Embryonic facial prominence (tissue), 1 donor: ENCODE data around the gene NPIPB2.
"Not testable (repeated sequence)": the region's sequence is repeated elsewhere in the genome, so short reads cannot be mapped to it uniquely, and the experiment has no call there.

Source experiments
- DNase-seq: peaks from one replicate; pipeline ENCODE4 v3.0.0-alpha.2; 2016; ENCODE audit errors: extremely low spot score

Gene NPIPB2

DNA sequence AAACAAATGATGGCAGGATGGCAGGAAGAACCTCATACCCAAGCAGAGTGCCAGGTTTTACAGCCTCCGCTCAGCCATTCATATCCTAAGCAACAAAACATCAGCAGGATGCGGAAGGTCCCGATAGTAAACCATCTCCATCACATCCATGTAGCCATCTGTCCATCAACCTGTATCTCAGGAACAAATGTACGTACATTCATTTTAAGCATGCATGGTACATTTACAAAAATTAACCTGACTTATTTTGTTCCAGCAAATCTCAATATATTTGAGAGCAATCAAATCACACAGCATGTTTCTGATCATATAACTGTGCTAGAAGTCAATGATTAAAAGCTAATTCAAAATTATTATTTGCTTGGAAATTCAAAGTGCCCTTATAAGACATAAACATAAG, at the start of gene NPIPB2:
TSS of gene NPIPB2 (minus strand) at position 101 of the 400 bp plus-strand sequence. CDS start at position 101, 0 bp downstream.
- DNase-seq = not testable (repeated sequence)

DNA sequence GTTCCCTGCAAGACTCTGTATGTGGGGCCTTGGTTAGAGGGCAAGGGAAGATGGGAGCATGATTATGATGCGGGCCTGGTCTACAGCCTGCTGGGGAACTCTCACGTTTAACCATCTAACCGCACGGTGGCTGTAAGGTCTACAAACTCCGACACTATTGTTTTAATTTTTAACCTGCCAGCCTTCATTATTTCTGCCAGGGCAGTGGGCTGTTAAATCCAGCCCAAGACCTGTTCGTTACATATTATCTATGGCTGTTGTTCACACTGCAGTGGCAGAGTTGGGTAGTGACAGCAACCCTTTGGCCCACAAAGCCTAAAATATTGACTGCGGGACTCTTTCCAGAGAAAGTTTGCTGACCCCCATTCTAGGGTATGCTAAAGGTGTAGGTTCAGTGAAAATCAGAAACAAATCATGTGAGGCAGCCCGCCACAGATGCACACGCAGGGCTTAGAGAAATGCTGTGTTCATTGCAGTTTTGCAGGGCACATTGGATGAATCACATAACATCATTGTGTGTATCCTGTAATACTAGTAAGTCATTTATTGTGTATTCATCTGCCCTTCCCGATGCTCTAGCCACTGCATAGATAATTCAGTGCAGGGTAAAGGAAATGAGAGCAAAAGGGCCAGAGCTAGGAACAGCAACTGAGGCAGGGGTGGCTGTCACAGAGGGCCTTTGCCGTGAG, 49.0 kb upstream of the NPIPB2 start:
- no peak for DNase-seq

DNA sequence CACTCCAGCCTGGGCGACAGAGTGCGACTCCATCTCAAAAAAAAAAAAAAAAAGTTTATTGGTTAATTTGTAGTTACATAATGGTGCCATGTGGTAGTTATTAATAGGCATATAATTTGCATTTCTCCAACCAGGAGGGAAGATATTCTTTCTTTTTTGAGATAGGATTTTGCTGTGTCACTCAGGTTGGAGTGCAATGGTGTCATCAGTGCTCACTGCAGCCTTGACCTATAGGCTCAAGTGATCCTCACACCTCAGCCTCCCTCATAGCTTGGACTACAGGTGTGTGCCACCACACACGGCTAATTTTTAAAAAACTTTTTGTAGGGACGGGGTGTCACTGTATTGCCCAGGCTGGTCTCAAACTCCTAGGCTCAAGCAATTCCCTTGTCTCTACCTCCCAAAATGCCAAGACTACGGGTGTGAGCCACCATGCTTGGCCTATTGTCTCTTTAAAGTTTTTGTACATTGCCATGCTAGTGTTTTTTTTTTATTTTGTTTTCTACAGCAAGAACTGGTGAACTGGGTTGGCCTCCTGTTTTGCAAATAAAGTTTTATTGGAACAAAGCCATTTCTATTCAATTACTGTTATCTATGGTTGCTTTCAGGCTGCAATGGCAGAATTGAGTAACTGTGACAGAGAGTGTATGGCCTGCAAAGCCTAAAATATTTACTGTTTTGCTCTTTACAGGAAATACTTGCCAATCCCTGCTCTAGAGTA, 46.6 kb upstream of the NPIPB2 start:
- no peak for DNase-seq

DNA sequence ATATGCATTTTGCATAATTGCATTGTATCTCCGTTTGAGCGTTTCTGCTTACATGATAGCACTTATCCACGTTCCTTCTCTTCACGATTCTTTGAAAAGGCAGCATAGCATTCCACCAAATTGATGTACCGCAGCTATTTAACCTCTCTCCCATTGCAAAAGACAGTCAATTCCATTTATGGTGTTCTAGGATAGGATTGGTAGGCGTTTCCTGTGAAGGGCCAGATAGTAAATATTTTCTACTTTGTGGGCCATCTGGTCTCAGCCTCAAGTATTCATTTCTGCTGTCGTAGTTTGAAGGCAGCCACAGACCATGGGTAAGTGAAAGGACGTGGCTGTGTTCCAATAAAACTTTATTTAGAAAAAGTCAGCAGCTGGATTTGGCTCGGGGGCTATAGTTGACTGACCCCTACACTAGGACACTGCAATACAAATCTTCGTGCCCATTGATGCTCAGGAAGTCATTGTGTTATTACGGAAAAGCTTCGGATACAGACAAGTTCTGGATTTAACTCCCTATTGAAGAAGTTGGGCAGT, 44.7 kb upstream of the NPIPB2 start:
- DNase-seq = no peak

DNA sequence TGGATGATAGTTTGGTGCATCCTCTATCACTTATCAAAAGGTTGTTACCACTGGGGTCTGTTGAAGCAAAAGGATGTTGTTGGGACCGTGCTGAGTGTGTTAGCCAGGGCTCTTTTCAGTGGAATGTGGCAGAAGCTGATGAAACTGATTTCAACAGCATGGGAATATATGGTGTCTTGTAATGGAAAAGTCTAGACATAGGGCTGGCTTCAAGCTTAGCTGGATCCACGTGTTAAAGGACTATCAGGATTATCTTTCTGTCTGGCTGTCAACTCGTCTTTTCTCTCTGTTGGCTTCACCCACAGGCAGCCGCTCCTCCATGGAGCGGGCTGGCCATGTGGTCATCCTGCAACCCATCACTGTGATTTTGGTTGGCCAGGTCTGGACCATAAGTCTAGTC, 43.4 kb upstream of the NPIPB2 start:
- DNase-seq = no peak

DNA sequence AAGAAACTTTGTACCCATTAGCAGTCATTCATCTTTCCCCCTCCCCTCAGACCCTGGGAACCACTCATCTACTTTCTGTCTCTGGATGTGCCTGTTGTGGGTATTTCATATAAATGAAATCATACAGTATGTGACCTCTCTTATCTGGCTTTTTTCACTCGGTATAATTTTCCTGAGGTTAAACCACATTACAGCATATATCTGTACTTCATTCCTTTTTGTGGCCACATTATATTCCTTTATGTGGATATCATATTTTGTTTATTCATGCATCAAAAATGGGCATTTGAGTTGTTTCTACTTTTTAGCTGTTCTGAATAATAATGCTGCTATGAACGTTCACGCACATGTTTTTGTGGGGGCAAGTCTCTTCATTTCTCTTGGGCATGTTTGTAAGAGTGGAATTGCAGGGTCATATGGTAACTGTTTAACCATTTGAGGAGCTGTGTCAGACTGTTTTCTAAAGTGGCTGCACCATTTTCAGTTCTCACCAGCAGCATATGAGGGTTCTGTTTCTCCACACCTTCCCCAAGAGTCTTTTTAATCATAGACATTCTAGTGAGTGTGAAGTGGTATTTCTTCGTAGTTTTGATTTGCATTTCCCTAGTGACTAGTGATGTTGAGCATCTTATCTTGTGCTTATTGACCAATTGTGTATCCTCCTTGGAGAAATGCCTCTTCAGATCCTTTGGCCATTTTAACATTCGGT, 38.4 kb upstream of the NPIPB2 start:
- no peak for DNase-seq

DNA sequence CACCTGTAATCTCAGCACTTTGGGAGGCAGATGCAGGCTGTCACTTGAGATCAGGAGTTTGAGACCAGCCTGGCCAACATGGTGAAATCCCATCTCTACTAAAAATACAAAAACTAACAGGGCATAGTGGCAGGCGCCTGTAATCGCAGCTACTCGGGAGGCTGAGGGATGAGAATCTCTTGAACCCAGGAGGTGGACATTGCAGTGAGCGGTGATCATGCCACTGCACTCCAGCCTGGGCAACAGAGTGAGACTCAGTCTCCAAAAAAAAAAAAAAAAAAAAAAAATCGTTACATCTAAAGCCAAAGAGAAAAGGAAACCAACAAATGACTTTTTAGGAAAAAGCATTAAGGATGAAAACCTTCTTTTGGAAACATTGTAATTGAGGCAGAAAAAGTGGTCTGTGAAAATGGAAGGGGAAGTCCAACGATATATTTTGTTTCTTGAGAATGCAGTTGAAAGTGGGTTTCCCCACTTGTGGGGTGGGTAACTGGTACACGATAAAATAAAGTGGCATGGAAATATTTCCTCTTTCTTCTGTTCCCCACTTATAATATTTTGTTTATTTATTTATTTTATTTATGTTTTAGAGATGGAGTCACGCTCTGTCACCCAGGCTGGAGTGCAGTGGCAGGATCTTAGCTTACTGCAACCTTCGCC, 37.3 kb upstream of the NPIPB2 start:
- no peak for DNase-seq

DNA sequence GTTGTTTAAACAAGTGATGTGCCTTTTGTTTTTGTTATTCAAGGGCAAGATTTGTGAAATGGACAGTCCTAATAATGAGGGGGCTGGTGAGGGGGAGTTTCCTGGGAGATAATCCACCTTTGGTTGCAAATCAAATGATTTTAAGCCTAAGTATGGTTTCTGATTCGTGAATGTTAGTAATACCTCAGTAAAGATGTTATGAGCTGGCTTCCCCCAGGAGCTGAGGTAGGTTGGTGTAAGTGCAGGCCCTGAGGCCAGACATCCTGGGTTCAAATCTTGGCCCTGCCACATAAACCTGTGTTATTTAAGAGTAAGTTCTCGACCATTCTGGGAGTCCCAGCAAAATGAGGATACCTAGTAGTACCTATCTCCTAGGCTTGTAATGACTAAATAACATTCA, 36.2 kb upstream of the NPIPB2 start:
- no peak for DNase-seq

DNA sequence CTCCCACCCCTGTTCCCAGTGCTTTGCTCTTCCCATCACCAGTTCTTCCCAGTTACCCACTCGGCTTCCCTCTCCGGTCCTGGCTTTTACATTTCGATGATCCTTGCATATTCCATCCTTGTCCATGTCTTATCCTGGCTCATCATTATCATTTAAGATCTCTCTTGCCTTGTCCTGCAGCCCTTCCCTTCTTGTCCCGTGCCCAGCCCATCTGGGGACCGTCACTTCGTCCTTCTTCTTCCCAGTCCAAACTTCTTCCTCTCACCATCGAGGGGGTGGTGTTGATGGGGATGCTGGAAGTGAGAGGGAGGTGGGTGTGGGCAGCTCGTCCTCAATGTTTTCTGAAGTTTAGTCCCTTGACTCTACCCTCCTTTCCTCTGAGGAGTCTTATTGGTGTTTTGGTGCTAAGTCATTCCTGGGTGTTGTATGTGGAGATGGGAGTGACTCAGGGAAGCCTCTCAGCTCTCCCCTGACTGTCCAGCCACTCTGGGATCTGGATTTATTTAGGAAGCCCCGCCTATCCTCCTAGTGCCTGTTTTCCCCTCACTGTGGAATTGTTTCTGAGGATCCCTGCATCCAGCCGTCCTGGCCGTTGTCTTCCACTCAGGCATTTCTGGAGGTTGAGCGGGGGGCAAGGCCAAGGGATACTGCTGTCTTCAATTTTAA, 35.7 kb upstream of the NPIPB2 start:
- no peak for DNase-seq

DNA sequence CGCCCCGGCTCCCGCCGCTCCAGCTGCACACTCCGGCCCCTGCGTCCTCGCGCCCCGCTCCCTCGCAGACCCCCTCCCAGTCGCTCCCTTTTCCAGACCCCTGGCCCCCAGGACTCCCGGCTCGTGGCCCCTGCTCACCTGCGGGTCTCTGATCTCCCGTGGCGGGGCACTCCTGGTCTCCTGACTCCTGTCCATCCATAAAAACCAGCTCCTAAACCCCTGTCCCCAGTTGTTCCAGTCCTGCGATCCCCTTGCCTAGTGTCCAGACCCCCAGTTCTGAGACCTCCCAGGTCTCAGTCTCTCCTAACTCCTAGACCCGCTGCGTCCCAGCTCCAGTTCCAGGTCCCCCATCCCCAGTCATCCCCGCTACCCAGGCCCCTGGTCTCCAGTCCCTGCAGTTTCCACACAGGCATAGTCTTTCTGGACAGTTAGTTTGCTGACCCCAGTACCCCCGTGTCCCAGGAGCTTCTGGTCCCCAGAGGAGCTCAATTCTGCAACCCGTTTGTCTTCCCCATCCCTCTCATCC, 35.1 kb upstream of the NPIPB2 start:
- no peak for DNase-seq

DNA sequence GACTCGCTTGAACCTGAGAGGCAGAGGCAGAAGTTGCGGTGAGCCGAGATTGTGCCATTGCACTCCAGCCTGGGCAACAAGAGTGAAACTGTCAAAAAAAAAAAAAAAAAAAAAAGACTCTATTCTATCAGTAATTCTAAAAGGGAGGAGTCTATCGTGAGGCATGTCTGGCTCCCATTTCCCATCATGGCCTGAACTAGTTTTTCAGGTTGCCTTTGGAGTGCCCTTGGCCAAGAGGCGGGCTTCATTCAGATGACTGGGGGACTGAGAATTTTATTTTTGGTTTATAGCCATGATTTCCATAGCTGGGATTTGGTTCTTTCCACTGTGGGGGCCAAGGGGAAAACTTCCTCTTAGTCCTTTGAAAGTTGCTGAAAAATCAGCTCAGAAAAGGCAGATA, 31.2 kb upstream of the NPIPB2 start:
- no peak for DNase-seq

DNA sequence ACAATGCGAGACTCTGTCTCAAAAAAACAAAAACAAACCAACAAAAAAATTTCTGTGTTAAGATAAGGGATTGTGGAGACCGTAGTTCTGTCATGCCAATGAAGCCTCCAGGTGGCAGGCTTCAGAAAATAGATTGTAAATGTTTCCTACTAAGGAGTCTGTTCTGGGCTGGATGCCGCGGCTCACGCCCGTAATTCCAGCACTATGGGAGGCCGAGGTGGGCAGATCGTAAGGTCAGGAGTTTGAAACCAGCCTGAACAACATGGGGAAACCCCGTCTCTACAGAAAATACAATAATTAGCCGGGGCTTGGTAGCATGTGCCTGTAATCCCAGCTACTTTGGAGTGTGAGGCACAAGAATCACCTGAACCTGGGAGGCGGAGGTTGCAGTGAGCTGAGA, 30.3 kb upstream of the NPIPB2 start:
- no peak for DNase-seq

DNA sequence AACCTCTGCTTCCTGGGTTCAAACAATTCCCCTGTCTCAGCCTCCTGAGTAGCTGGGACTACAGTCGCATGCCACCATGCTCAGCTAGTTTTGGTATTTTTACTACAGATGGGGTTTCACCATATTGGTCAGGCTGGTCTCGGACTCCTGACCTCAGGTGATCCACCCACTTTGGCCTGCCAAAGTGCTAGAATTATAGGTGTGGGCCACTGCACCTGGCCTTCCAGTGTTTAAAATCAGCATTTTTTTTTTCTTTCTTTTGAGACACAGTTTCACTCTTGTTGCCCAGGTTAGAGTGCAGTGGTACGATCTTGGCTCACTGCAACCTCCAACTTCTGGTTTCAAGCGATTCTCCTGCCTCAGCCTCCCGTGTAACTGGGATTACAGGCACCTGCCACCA, 28.4 kb upstream of the NPIPB2 start:
- DNase-seq = not testable (repeated sequence)

DNA sequence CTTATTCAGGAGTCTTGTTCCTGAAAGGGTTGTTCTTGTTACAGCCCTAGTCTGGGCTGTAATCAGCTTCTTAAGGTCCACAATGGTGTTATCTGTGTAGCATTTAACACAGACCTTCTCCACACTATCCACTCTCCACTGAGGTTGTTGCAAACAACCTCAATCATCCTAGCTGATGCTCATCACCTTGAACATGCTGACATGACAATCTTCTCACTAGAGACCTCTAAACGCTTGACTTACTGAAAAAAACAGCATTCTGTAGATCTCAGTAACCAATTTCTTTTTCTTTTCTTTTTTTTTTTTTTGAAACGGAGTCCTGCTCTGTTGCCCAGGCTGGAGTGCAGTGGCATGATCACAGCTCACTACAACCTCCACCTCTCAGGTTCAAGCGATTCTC, 26.7 kb upstream of the NPIPB2 start:
- no peak for DNase-seq

DNA sequence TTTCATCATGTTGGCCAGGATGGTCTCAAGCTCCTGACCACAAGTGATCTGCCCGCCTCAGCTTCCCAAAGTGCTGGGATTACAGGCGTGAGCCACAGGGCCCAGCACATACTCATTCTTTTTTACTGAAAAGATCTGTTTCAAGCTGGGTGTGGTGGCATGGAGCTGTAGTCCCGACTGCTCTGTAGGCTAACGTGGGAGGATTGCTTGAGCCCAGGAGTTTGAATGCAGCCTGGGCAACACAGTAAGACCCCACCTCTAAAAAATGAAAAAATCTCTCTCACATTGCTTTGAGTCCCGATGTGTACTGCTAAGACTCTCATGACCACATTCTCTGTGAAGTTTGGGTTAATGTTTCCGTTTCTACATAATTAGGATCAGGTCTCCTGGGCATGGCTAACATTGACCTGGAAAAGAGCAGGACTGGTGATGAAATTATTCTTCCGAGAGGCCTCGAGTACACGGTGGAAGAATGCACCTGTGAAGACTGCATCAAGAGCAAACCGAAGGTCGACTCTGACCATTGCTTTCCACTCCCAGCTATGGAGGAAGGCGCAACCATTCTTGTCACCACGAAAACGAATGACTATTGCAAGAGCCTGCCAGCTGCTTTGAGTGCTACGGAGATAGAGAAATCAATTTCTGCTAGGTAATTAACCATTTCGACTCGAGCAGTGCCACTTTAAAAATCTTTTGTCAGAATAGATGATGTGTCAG, 25.5 kb upstream of the NPIPB2 start:
- no peak for DNase-seq

DNA sequence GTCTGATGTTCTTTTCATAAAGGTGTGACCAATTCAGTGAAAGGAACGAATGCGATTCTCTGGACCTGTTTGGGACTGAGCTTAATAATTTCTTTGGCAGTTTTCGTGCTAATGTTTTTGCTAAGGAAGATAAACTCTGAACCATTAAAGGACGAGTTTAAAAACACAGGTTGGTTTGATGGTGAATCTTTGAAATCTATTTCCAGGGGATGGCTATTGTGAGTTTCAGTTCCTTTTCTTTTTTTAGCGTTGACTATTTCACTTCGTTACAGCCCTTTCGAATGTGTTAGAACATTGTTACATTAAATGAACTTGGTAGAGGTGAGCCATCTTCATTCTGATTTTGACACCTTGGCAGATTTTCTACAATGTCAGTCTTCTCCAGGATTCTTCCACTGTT, 24.3 kb upstream of the NPIPB2 start:
- no peak for DNase-seq

DNA sequence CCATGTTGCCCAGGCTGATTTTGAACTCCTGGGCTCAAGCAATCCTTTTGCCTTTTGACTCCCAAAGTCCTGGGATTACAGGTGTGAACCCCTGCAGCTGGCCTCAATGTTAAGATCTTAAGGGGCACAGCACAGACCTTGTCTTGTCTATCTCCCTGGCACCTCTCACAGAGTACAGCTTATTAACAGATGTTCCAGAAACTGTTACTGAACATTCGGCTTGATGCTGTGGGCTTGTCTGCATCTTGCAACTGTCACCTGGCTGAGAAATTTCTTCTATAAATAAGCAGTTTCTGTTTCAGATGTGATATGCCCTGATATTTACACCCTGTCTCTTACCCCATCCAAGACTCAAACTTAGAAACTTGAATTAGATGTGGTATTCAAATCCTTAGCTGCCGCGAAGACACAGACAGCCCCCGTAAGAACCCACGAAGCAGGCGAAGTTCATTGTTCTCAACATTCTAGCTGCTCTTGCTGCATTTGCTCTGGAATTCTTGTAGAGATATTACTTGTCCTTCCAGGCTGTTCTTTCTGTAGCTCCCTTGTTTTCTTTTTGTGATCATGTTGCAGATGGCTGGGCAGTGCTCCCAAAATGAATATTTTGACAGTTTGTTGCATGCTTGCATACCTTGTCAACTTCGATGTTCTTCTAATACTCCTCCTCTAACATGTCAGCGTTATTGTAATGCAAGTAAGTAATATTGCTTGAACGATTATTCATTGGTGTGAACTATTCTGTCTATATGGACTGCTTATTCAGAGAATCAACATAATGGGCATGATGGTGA, 23.1 kb upstream of the NPIPB2 start, which contains the start of gene TNFRSF17:
TSS of gene TNFRSF17 (plus strand) at position 450 of the 791 bp plus-strand sequence. CDS start at position 565, 115 bp downstream.
- DNase-seq = no peak

DNA sequence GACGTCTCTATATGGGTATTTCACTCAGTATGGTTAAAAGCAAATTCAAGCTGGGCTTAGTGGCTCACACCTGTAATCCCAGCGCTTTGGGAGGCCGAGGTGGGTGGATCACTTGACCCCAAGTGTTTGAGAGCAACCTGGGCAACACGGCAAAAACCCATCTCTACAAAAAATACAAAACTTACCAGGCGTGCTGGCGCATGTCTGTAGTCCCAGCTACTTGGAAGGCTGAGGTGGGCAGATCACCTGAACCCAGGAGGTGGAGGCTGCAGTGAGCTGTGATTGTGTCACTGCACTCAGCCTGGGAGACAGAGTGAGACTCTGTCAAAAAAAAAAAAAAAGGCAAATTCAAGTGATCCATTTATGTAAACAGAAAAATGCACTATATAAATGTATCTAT, 21.9 kb upstream of the NPIPB2 start:
- DNase-seq = no peak

DNA sequence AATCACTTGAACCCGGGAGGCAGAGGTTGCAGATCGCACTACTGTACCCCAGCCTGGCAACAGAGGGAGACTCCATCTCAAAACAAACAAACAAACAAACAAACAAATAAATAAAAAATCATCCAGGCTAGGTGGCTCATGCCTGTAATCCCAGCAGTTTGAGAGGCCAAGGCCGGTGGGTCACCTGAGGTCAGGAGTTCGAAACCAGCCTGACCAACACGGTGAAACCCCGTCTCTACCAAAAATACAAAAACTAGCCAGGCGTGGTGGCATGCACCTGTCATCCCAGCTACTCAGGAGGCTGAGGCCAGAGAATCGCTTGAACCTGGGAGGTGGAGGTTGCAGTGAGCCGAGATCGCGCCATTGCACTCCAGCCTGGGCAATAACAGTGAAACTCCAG, 21.1 kb upstream of the NPIPB2 start:
- not testable (repeated sequence) for DNase-seq

DNA sequence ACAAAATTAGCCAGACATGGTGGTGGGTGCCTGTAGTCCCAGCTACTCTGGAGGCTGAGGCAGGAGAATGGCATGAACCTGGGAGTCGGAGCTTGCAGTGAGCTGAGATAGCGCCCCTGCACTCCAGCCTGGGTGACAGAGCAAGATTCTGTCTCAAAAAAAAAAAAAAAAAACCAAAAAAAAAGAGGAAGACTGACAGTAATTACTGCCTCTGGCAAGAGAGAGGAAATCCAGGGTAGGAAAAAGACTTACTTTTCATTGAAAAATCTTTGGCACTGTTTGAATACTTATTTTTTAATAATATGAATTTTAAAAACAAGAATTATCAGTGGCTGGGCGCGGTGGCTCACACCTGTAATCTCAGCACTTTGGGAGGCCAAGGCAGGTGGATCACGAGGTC, 20.6 kb upstream of the NPIPB2 start:
- DNase-seq = not testable (repeated sequence)
